Measurements from ENCODE around the gene COL23A1. TPM values are rescaled to one million over a fixed set of nuclear protein-coding genes. Genes with fewer than 3 reads are reported as not detected.

COL23A1 gene
- total RNA-seq, 2 experiments from 2014 or later, result 0.11 TPM; not detected in 1

DNA sequence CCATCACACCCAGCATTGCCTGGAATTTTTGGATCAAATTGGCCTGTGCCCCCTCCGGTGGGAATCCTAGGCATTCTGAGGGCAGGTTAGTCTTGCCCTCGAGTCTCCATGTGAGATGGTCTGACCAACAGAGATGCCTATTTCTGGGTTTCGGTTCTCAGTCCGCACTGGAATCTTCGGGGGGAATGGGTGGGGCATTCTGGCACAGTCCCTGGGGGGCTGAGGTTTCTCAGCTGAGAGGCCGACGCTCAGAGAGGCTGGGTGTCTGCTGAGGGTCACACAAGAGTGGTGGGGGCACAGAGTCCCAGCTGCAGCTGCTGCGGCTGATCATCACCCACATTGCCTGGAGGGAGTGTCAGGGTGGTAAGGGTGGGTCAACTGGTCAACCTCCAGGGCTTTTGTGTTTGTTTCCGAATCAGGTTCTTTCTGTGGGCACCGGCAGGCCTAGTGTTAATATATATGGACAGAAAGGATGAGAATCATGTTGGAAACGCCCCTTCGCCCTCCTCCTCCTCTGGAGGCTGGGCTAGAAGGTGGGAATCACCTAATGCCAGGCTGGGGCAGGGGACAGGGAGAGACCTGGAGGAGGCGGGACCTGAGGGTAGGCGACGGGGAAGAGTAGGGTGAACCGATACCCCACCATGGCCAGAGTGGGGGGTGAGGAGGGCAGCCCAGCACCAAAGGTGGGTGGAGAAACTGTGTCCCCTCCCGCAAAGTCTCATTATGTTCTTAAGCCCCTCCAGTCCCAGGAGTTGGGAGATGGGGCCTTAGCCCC, 208.1 kb downstream of the COL23A1 start:
- Mint-ChIP-seq H3K36me3 (ENCODE audit: low read depth) (no peaks in the 10 kb centered on the region), H3K27ac (no peak overlapping the region), H3K4me1 (ENCODE audit: low read depth) (no peaks in the 10 kb centered on the region), H3K4me3 (no peak overlapping the region), H3K27me3 (peaks cover 2% of the 10 kb centered on the region), H3K9me3 (no peaks in the 10 kb centered on the region)
- CTCF ChIA-PET, result no interaction called here
- POLR2A ChIA-PET, result interaction anchor here (0.7 kb wide), 1 partner anchor 78 kb away, joined by 4 read pairs; no protein-coding TSS in a partner anchor
- TF ChIP-seq, protein P1, sequence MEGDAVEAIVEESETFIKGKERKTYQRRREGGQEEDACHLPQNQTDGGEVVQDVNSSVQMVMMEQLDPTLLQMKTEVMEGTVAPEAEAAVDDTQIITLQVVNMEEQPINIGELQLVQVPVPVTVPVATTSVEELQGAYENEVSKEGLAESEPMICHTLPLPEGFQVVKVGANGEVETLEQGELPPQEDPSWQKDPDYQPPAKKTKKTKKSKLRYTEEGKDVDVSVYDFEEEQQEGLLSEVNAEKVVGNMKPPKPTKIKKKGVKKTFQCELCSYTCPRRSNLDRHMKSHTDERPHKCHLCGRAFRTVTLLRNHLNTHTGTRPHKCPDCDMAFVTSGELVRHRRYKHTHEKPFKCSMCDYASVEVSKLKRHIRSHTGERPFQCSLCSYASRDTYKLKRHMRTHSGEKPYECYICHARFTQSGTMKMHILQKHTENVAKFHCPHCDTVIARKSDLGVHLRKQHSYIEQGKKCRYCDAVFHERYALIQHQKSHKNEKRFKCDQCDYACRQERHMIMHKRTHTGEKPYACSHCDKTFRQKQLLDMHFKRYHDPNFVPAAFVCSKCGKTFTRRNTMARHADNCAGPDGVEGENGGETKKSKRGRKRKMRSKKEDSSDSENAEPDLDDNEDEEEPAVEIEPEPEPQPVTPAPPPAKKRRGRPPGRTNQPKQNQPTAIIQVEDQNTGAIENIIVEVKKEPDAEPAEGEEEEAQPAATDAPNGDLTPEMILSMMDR (IDR thresholded peaks at IDR 0.05), result no peak
- intact Hi-C loops (cut with micrococcal nuclease), result no loop called here
- DNase-seq, result no peak
- no peak for ATAC-seq

DNA sequence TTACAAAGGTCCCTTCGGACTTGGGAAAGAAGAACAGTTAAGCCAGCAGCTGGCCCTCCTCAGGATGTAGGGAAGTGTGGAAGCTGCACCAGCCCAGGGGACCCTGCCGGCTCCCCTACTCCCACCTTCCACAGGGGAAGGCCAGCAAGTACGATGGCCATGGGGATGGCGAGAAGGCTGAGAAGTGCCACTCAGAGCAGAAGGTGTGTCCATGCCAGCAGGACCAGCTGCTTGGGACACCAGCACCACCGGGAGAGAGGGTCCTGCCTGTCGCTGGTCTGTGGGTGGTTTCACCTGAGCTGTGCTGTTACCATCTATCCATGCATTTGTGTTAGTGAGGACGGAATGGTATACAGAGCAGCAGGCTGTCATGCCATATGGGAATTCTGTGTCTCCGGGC, 209.0 kb downstream of the COL23A1 start:
- ChIA-PET CTCF (no interaction called here), POLR2A (interaction anchor here (0.7 kb wide), 1 partner anchor 79 kb away, joined by 4 read pairs; no protein-coding TSS in a partner anchor)
- no peak overlapping the region for H3K27ac Mint-ChIP-seq
- H3K4me3 Mint-ChIP-seq, result no peak overlapping the region
- no peaks in the 10 kb centered on the region for H3K9me3 Mint-ChIP-seq
- DNase-seq (no peak), ATAC-seq (no peak)
- H3K4me1 Mint-ChIP-seq (ENCODE audit: low read depth), result no peaks in the 10 kb centered on the region
- intact Hi-C loops (cut with micrococcal nuclease), result no loop called here
- TF ChIP-seq, protein P1 (IDR thresholded peaks at IDR 0.05), result no peak
- no peaks in the 10 kb centered on the region for H3K36me3 Mint-ChIP-seq (ENCODE audit: low read depth)
- no peaks in the 10 kb centered on the region for H3K27me3 Mint-ChIP-seq

DNA sequence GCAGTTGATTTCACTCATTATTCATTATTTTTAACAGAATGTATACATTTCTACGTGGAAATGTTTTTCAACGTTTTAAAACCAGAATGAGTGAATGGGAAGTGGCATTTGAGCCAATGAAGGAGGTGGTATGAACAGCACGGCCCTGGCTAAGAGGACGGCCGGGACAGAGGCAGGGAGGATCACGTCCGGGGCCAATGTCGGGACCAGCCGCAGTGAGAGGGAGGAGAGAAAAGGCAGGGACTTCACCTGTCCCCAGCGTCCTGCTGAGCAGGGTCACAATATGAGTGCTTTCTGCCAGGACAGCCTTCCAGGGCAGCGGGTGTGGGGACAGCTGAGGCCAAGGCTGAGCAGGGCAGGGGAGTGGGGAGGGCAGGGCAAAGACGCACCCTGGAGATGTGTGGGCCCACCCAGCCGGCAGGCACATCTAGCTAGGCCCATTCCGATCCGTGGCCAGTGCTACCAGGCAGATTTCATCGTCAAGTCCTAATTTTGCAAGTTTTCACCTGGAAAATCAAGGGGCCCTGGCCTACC, 209.6 kb downstream of the COL23A1 start:
- no peaks in the 10 kb centered on the region for H3K36me3 Mint-ChIP-seq (ENCODE audit: low read depth)
- no peaks in the 10 kb centered on the region for H3K9me3 Mint-ChIP-seq
- ChIA-PET CTCF (no interaction called here), POLR2A (no interaction called here)
- TF ChIP-seq, protein P1 (IDR thresholded peaks at IDR 0.05), result no peak
- ATAC-seq, result no peak
- H3K27ac Mint-ChIP-seq, result no peak overlapping the region
- H3K4me3 Mint-ChIP-seq, result no peak overlapping the region
- intact Hi-C loops (cut with micrococcal nuclease), result no loop called here
- no peak for DNase-seq
- H3K4me1 Mint-ChIP-seq (ENCODE audit: low read depth), result no peaks in the 10 kb centered on the region
- H3K27me3 Mint-ChIP-seq, result no peaks in the 10 kb centered on the region

DNA sequence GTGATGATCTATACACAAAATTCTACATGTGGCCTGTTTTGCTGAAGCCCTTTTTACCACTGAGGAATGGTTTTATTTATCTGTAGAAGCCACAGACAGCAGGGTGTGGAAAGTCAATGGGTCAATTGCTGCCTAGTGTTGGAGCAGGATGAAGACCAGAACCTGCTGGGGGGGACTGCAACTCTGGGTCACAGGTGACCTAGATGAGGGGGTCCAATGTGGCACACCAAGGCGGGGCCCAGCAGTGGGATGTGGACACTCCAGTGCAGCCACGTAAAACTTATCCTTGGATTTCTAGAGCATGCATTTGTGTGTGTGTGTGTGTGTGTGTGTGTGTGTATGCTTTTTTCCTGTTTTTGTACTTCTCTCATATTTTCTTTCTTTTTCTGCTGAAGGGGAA, 210.1 kb downstream of the COL23A1 start:
- no peaks in the 10 kb centered on the region for H3K4me1 Mint-ChIP-seq (ENCODE audit: low read depth)
- no peak overlapping the region for H3K4me3 Mint-ChIP-seq

More for the DNA sequence above, 210.1 kb downstream of the COL23A1 start:
- Mint-ChIP-seq H3K27ac (no peak overlapping the region), H3K9me3 (no peaks in the 10 kb centered on the region), H3K36me3 (ENCODE audit: low read depth) (no peaks in the 10 kb centered on the region), H3K27me3 (no peaks in the 10 kb centered on the region)
- TF ChIP-seq, protein P1 (IDR thresholded peaks at IDR 0.05), result no peak
- ChIA-PET CTCF (no interaction called here), POLR2A (no interaction called here)
- DNase-seq (no peak), ATAC-seq (no peak)
- intact Hi-C loops (cut with micrococcal nuclease), result no loop called here
